K562 (cell line): ENCODE data around the gene ATXN7L2. TPM values are rescaled to one million over a fixed set of nuclear protein-coding genes. Genes with fewer than 3 reads are reported as not detected.

ENCODE experiments used
- EHMT2 ChIP-seq: fragments of 450-650 bp; IDR thresholded peaks from 2 replicates; pipeline ENCODE4 v1.6.1; 2018; ENCODE audit warnings: antibody characterized with exemption
- ETV5 ChIP-seq: sonication (generic); formaldehyde crosslinking; IDR thresholded peaks from 2 replicates; pipeline ENCODE4 v1.4.0; 2020; ENCODE audit warnings: low read depth, mild to moderate bottlenecking, missing genetic modification reagents
- FOS ChIP-seq: IDR thresholded peaks from 3 replicates; pipeline ENCODE4 v1.6.1; 2011; ENCODE audit not compliant: insufficient read length; ENCODE audit errors: extremely low read depth
- HDAC2 ChIP-seq: fragments of 450-650 bp; IDR thresholded peaks from 2 replicates; pipeline ENCODE4 v1.6.1; 2016; ENCODE audit warnings: mild to moderate bottlenecking
- HMG20B ChIP-seq: fragments of 250-450 bp; sonication (Bioruptor Pico); IDR thresholded peaks from 2 replicates; pipeline ENCODE4 v1.5.0; 2021; ENCODE audit warnings: mild to moderate bottlenecking
- JUN ChIP-seq, 2 experiments: sonication (generic) in 1 of 2; formaldehyde crosslinking in 1 of 2; IDR thresholded peaks; 2 replicates each; pipeline versions ENCODE4 v1.6.1 to v1.8.0; 2012 to 2022; ENCODE audit warnings: borderline replicate concordance in 2 of 2, mild to moderate bottlenecking in 2 of 2, improper control_type of control experiment in 1 of 2, low read depth in 1 of 2, low read length in 1 of 2, missing genetic modification reagents in 1 of 2
- NCOA1 ChIP-seq: fragments of 450-650 bp; IDR thresholded peaks from 2 replicates; pipeline ENCODE4 v1.6.1; 2016; ENCODE audit warnings: low read depth
- POLR2G ChIP-seq: fragments of 200-400 bp; formaldehyde crosslinking; IDR thresholded peaks from 2 replicates; pipeline ENCODE4 v1.6.1; 2017; ENCODE audit warnings: low read depth, mild to moderate bottlenecking, antibody characterized with exemption, low read length, moderate library complexity
- SMARCE1 ChIP-seq: fragments of 450-650 bp; IDR thresholded peaks from 2 replicates; pipeline ENCODE4 v1.7.1; 2016; ENCODE audit warnings: mild to moderate bottlenecking
- TAF9B ChIP-seq: fragments of 450-650 bp; IDR thresholded peaks from 2 replicates; pipeline ENCODE4 v1.6.1; 2018; ENCODE audit warnings: mild to moderate bottlenecking; ENCODE audit not compliant: partially characterized antibody
- TCF3 ChIP-seq: sonication (generic); formaldehyde crosslinking; IDR thresholded peaks from 2 replicates; pipeline ENCODE4 v1.4.0; 2020; ENCODE audit warnings: mild to moderate bottlenecking, missing genetic modification reagents
- TSC22D4 ChIP-seq: fragments of 450-650 bp; IDR thresholded peaks from 2 replicates; pipeline ENCODE4 v1.6.1; 2016; ENCODE audit warnings: missing genetic modification characterization, missing biosample characterization, control low read depth
- U2AF2 ChIP-seq: fragments of 200-400 bp; formaldehyde crosslinking; optimal IDR thresholded peaks from 2 replicates; pipeline ENCODE3; 2017; ENCODE audit warnings: low read depth, mild to moderate bottlenecking, low read length
- ZEB2 ChIP-seq: fragments of 450-650 bp; IDR thresholded peaks from 2 replicates; pipeline ENCODE4 v1.6.1; 2016
- ZNF830 ChIP-seq: fragments of 250-450 bp; sonication (Bioruptor Pico); IDR thresholded peaks from 2 replicates; pipeline ENCODE4 v1.5.0; 2021; ENCODE audit warnings: mild to moderate bottlenecking
- polyA plus RNA-seq, 8 experiments: library from polyadenylated mRNA; depleted of rRNA in 4 of 8; stranded (reverse) in 5 of 8; unstranded in 3 of 8; fragments of >200 nt; fragmentation: Nextera tagmentation in 2 of 8; fragmentation: Illumina TruSeq in 1 of 8; extraction: Ambion mirVana in 2 of 8; extraction: Trizol in 1 of 8; gene quantifications; 2 replicates each; pipeline versions ENCODE4 v1.2.1 to v1.2.3, GENCODE V29; 2011 to 2014; ENCODE audit warnings: inconsistent platforms in 1 of 8, missing spikeins in 1 of 8
- total RNA-seq, 7 experiments: library from RNA; depleted of rRNA in 6 of 7; stranded (reverse); fragments of >200 nt in 6 of 7; fragmentation: Illumina TruSeq in 2 of 7; extraction: Trizol in 2 of 7; gene quantifications; 2 replicates each; pipeline versions ENCODE4 v1.2.1 to v1.2.3, GENCODE V29; 2011 to 2021; ENCODE audit warnings: low replicate concordance in 1 of 7
- TF ChIP-seq, protein P1 (sequence below): fragments of 150-350 bp; conservative IDR thresholded peaks from 2 replicates; pipeline ENCODE4 v1.6.1; 2014; ENCODE audit warnings: low read length
- TF ChIP-seq, protein P2 (sequence below): fragments of 200-600 bp; sonication (generic); IDR thresholded peaks from one replicate; pipeline ENCODE4 v1.6.1; 2012; ENCODE audit warnings: mild to moderate bottlenecking, low read depth, low read length, inconsistent platforms

The ATXN7L2 gene
- total and polyA plus RNA-seq, 9 of the 15 experiments (the other 6 are each of a cell fraction or from before 2014, with no cell fraction given) = 0.21 to 10.4 (median 5.8) TPM

DNA sequence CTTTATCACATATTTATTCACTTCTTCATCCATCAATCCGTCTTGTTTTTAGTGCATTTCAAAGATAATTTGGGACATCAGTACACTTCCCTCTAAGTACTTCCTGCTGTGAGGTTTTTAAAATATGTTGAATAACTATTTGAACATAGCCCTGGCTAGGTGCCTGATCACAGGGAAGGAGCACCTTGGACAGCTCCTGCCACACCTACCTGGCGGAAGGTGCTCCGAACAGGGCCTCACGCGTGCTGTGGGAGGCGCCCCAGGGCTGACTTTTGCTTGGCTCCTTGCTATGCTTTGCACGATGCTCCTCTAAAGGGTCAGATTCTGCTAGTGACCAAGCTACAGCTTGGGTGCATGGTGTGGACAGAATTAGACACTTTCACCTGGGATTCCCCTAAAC, 4.9 kb upstream of the ATXN7L2 start (continued):
- TF ChIP-seq FOS (no peak), ZEB2 (peak; percentile 81), ZNF830 (no peak), TAF9B (no peak), TCF3 (CRISPR knock-in tag) (no peak), NCOA1 (no peak), HDAC2 (peak; percentile 44; the same call in 1 of the 2 replicates), JUN (IDR thresholded peaks at IDR 0.05; ENCODE audit: borderline replicate concordance, low read depth, low read length) (no peak), JUN (CRISPR knock-in tag; IDR thresholded peaks at IDR 0.05; ENCODE audit: borderline replicate concordance) (peak; percentile 57; the same call in 1 of the 2 replicates), EHMT2 (peak; percentile 96), U2AF2 (no peak), HMG20B (CRISPR knock-in tag) (no peak), TSC22D4 (tag) (no peak), SMARCE1 (no peak), ETV5 (CRISPR knock-in tag) (peak; percentile 42; the same call in 1 of the 2 replicates), POLR2G (no peak)
- TF ChIP-seq, protein P1, sequence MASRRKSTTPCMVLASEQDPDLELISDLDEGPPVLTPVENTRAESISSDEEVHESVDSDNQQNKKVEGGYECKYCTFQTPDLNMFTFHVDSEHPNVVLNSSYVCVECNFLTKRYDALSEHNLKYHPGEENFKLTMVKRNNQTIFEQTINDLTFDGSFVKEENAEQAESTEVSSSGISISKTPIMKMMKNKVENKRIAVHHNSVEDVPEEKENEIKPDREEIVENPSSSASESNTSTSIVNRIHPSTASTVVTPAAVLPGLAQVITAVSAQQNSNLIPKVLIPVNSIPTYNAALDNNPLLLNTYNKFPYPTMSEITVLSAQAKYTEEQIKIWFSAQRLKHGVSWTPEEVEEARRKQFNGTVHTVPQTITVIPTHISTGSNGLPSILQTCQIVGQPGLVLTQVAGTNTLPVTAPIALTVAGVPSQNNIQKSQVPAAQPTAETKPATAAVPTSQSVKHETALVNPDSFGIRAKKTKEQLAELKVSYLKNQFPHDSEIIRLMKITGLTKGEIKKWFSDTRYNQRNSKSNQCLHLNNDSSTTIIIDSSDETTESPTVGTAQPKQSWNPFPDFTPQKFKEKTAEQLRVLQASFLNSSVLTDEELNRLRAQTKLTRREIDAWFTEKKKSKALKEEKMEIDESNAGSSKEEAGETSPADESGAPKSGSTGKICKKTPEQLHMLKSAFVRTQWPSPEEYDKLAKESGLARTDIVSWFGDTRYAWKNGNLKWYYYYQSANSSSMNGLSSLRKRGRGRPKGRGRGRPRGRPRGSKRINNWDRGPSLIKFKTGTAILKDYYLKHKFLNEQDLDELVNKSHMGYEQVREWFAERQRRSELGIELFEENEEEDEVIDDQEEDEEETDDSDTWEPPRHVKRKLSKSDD = no peak
- TF ChIP-seq, protein P2, sequence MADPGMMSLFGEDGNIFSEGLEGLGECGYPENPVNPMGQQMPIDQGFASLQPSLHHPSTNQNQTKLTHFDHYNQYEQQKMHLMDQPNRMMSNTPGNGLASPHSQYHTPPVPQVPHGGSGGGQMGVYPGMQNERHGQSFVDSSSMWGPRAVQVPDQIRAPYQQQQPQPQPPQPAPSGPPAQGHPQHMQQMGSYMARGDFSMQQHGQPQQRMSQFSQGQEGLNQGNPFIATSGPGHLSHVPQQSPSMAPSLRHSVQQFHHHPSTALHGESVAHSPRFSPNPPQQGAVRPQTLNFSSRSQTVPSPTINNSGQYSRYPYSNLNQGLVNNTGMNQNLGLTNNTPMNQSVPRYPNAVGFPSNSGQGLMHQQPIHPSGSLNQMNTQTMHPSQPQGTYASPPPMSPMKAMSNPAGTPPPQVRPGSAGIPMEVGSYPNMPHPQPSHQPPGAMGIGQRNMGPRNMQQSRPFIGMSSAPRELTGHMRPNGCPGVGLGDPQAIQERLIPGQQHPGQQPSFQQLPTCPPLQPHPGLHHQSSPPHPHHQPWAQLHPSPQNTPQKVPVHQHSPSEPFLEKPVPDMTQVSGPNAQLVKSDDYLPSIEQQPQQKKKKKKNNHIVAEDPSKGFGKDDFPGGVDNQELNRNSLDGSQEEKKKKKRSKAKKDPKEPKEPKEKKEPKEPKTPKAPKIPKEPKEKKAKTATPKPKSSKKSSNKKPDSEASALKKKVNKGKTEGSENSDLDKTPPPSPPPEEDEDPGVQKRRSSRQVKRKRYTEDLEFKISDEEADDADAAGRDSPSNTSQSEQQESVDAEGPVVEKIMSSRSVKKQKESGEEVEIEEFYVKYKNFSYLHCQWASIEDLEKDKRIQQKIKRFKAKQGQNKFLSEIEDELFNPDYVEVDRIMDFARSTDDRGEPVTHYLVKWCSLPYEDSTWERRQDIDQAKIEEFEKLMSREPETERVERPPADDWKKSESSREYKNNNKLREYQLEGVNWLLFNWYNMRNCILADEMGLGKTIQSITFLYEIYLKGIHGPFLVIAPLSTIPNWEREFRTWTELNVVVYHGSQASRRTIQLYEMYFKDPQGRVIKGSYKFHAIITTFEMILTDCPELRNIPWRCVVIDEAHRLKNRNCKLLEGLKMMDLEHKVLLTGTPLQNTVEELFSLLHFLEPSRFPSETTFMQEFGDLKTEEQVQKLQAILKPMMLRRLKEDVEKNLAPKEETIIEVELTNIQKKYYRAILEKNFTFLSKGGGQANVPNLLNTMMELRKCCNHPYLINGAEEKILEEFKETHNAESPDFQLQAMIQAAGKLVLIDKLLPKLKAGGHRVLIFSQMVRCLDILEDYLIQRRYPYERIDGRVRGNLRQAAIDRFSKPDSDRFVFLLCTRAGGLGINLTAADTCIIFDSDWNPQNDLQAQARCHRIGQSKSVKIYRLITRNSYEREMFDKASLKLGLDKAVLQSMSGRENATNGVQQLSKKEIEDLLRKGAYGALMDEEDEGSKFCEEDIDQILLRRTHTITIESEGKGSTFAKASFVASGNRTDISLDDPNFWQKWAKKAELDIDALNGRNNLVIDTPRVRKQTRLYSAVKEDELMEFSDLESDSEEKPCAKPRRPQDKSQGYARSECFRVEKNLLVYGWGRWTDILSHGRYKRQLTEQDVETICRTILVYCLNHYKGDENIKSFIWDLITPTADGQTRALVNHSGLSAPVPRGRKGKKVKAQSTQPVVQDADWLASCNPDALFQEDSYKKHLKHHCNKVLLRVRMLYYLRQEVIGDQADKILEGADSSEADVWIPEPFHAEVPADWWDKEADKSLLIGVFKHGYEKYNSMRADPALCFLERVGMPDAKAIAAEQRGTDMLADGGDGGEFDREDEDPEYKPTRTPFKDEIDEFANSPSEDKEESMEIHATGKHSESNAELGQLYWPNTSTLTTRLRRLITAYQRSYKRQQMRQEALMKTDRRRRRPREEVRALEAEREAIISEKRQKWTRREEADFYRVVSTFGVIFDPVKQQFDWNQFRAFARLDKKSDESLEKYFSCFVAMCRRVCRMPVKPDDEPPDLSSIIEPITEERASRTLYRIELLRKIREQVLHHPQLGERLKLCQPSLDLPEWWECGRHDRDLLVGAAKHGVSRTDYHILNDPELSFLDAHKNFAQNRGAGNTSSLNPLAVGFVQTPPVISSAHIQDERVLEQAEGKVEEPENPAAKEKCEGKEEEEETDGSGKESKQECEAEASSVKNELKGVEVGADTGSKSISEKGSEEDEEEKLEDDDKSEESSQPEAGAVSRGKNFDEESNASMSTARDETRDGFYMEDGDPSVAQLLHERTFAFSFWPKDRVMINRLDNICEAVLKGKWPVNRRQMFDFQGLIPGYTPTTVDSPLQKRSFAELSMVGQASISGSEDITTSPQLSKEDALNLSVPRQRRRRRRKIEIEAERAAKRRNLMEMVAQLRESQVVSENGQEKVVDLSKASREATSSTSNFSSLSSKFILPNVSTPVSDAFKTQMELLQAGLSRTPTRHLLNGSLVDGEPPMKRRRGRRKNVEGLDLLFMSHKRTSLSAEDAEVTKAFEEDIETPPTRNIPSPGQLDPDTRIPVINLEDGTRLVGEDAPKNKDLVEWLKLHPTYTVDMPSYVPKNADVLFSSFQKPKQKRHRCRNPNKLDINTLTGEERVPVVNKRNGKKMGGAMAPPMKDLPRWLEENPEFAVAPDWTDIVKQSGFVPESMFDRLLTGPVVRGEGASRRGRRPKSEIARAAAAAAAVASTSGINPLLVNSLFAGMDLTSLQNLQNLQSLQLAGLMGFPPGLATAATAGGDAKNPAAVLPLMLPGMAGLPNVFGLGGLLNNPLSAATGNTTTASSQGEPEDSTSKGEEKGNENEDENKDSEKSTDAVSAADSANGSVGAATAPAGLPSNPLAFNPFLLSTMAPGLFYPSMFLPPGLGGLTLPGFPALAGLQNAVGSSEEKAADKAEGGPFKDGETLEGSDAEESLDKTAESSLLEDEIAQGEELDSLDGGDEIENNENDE = no peak
